Esophagus muscularis mucosa (tissue), 4 donors: ENCODE results near the gene PAQR6. TPM values are rescaled to one million over a fixed set of nuclear protein-coding genes. Genes with fewer than 3 reads are reported as not detected.

ENCODE experiments used
- DNase-seq: peaks from one replicate; pipeline ENCODE4 v3.0.0-alpha.2; 2017; ENCODE audit errors: extremely low spot score
- H3K27ac ChIP-seq, 4 donors: fragments of 200-600 bp; sonication (generic); replicated peaks in 1 of 4; 1 replicate in 3 of 4; 2 replicates in 1 of 4; pipeline ENCODE4 v1.5.1; 2016 to 2019; ENCODE audit warnings: mild to moderate bottlenecking in 1 of 4
- H3K27me3 ChIP-seq, 4 donors: fragments of 200-600 bp; sonication (generic); one replicate each; pipeline versions ENCODE4 v1.5.1 to v1.6.0; 2016 to 2019
- H3K36me3 ChIP-seq, 4 donors: fragments of 200-600 bp; sonication (generic); one replicate each; pipeline ENCODE4 v1.5.1; 2016 to 2019
- H3K4me1 ChIP-seq, 4 donors: fragments of 200-600 bp; sonication (generic); one replicate each; pipeline ENCODE4 v1.5.1; 2016 to 2019
- H3K4me3 ChIP-seq, 4 donors: fragments of 200-600 bp; sonication (generic); 1 replicate in 2 of 4; 2 replicates in 2 of 4; pipeline ENCODE4 v1.5.1; 2016 to 2019; ENCODE audit warnings: mild to moderate bottlenecking in 4 of 4, moderate library complexity in 1 of 4
- H3K9me3 ChIP-seq, 4 donors: fragments of 200-600 bp; sonication (generic); 1 replicate in 3 of 4; 2 replicates in 1 of 4; pipeline ENCODE4 v1.5.1; 2016 to 2019
- EP300 ChIP-seq: sonication (generic); formaldehyde crosslinking; IDR thresholded peaks from one replicate; pipeline ENCODE4 v1.6.1; 2017; ENCODE audit warnings: antibody characterized with exemption
- POLR2A ChIP-seq: fragments of 450-650 bp; IDR thresholded peaks from one replicate; pipeline ENCODE4 v1.6.1; 2017; ENCODE audit warnings: antibody characterized with exemption, moderate library complexity, mild to moderate bottlenecking, low read depth
- POLR2AphosphoS5 ChIP-seq, 2 donors: sonication (generic); formaldehyde crosslinking; IDR thresholded peaks; one replicate each; pipeline ENCODE4 v1.6.1; 2017; ENCODE audit warnings: antibody characterized with exemption in 2 of 2
- WGBS: methylation state at CpG from one replicate; pipeline ENCODE4 v1.1.5; 2018; 5-methylcytosine and 5-hydroxymethylcytosine counted together
- intact Hi-C: fragments of 100-400 bp; cut with DNase I; formaldehyde crosslinking; loops from one replicate; pipeline ENCODE4 v1.15.1; 2023
- total RNA-seq, 4 donors: library from RNA; depleted of rRNA; stranded (reverse); fragments of >200 nt; gene quantifications; one replicate each; pipeline versions ENCODE4 v1.1.0 to v1.2.1, GENCODE V29; 2016
- TF ChIP-seq, protein P1 (sequence below), 3 experiments: fragments of 200-600 bp in 2 of 3; fragments of 450-650 bp in 1 of 3; sonication (generic) in 2 of 3; IDR thresholded peaks; one replicate each; pipeline ENCODE4 v1.5.1; 2017 to 2019; ENCODE audit warnings: antibody characterized with exemption in 3 of 3, mild to moderate bottlenecking in 2 of 3, moderate library complexity in 1 of 3

Gene PAQR6, protein sequence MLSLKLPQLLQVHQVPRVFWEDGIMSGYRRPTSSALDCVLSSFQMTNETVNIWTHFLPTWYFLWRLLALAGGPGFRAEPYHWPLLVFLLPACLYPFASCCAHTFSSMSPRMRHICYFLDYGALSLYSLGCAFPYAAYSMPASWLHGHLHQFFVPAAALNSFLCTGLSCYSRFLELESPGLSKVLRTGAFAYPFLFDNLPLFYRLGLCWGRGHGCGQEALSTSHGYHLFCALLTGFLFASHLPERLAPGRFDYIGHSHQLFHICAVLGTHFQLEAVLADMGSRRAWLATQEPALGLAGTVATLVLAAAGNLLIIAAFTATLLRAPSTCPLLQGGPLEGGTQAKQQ
- total RNA-seq = 1 to 10 TPM; 2.2 to 2.9 (median 2.7) TPM

DNA sequence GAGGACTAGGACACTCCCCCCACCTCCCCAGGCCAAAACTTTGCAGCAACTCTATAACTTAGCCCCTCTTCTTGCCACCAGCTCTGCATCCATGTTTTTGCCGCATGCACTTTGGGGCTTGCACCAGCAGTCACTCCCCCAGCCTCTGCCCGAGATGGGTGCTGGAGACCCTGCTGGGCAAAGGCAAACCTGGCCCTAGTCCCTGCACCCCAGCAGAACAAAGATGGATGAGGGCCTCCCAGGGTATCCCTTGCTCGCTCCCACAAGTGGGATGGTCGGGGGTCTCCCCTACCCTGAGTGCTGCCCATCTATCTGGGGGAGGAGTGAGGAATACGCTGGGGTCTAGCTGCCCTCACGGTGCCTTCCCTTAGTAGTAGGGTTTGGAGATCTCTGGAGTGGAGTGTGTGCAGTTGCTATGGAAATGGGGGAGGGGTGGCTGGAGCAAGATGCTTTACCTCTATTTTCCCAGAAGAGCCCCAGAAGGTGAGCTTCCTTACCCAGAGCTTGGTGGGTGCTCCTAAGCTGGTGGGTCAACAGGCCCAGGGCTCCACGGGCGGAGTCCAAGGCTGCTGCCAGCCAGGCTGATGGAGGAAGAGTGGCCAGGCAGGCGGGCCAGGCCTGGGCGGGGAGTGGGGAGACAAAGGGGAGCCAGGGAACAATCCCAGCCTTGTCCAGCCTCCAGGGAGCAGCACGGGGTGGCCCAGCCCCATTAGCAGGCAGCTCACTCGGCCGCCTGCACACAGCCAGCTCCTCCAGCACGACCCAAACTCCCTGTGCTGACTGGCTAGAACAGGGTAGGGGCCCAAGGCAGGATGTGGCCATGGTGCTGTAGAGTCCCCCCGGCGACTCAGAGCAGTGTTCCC is at the start of gene PAQR6:
Gene PAQR6 (minus strand): TSS at position 597 of the 863 bp plus-strand sequence. CDS start 1,325 bp downstream, outside the sequence.
- no peak within 1 kb of the TSS for H3K27ac ChIP-seq
- no peaks in the 10 kb centered on the region for H3K9me3 ChIP-seq
- H3K36me3 ChIP-seq = peaks cover 26 to 40% (median 37%) of the 10 kb centered on the region in 4 donors
- 67% methylated on average over 6 of the region's 16 CpGs for WGBS
- H3K4me1 ChIP-seq = peaks cover 30 to 42% (median 39%) of the 10 kb centered on the region in 4 donors
- no peak within 1 kb of the TSS for H3K4me3 ChIP-seq
- intact Hi-C loops = no loop called here
- TF ChIP-seq POLR2AphosphoS5 (IDR thresholded peaks at IDR 0.05) (peak in 1 of 2 donors; percentile 34), EP300 (no peak)
- DNase-seq = no peak
- peaks cover 0 to 33% (median 8%) of the 10 kb centered on the region in 4 donors for H3K27me3 ChIP-seq

DNA sequence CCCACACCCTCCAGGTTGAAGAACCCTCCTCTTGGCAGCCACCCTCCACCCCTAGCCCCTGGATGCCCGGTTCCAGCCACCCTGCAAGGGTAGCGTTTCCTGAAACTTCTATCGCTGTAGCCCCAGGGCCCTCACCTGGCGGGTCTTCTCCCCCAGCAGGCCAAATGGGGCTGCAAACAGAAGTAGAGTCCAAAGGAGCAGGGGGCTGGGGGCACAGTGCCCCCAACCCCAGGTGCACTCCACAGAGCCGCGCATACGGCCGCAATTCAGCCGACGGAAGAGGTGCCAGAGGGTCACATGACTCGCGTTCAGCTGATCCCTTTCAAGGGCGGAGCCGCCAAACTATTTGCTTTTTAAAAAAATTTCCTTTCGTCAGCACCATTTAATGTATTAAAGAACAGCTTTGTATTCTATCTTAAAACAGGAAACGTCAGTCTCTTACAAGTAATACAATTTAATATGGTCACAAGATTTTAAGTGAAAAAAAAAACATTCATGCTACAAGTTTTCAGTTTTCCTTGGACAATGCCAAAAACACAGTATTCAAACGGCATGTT is 47.6 kb upstream of the PAQR6 start, which contains the start of gene GLMP:
Gene GLMP (minus strand): TSS at position 289 of the 557 bp plus-strand sequence. CDS start 34 bp downstream, at position 255.
- intact Hi-C loops = no loop called here
- H3K27me3 ChIP-seq = no peaks in the 10 kb centered on the region
- no peaks in the 10 kb centered on the region for H3K9me3 ChIP-seq
- H3K36me3 ChIP-seq = peaks cover 0 to 20% (median 5%) of the 10 kb centered on the region in 4 donors
- peaks cover 12 to 52% (median 40%) of the 10 kb centered on the region in 4 donors for H3K4me1 ChIP-seq
- peak within 1 kb of the TSS; percentile 68 to 74 (median 72) for H3K27ac ChIP-seq
- peak within 1 kb of the TSS; percentile 70 to 77 (median 75) for H3K4me3 ChIP-seq
- under 1% methylated on average over 11 of the region's 17 CpGs for WGBS
- TF ChIP-seq, protein P1, sequence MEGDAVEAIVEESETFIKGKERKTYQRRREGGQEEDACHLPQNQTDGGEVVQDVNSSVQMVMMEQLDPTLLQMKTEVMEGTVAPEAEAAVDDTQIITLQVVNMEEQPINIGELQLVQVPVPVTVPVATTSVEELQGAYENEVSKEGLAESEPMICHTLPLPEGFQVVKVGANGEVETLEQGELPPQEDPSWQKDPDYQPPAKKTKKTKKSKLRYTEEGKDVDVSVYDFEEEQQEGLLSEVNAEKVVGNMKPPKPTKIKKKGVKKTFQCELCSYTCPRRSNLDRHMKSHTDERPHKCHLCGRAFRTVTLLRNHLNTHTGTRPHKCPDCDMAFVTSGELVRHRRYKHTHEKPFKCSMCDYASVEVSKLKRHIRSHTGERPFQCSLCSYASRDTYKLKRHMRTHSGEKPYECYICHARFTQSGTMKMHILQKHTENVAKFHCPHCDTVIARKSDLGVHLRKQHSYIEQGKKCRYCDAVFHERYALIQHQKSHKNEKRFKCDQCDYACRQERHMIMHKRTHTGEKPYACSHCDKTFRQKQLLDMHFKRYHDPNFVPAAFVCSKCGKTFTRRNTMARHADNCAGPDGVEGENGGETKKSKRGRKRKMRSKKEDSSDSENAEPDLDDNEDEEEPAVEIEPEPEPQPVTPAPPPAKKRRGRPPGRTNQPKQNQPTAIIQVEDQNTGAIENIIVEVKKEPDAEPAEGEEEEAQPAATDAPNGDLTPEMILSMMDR (IDR thresholded peaks at IDR 0.05) = no peak
- TF ChIP-seq EP300 (no peak), POLR2A (no peak), POLR2AphosphoS5 (IDR thresholded peaks at IDR 0.05) (peak; percentile 59 to 74)
- DNase-seq = no peak

DNA sequence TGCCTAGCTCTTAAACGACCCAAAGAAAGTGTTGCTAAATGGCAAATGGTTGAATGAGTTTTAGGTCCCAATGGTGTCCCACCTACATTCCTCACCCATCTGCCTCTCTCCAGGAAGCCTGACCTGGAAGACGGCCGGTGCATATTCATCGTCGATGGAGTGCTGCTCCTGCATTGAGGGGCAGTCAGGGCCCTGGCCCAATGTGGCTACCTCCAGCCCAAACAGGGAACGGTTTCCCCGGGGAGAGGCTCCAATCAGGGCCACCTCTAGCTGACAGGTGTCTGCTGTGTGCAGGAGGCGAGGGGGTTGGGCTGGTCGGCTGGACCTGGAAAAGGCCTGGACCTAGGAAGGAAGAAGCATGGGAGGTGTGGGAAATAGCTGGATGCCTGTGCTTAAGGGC is 46.0 kb upstream of the PAQR6 start:
- TF ChIP-seq, protein P1 (IDR thresholded peaks at IDR 0.05) = no peak
- TF ChIP-seq POLR2AphosphoS5 (IDR thresholded peaks at IDR 0.05) = no peak
- no peak for TF ChIP-seq POLR2A
- TF ChIP-seq EP300 = no peak
- Histone ChIP-seq H3K4me3 (no peak overlapping the region), H3K27ac (no peak overlapping the region), H3K9me3 (no peaks in the 10 kb centered on the region), H3K4me1 (peaks cover 12 to 57% (median 42%) of the 10 kb centered on the region in 4 donors), H3K36me3 (peaks cover 0 to 25% (median 8%) of the 10 kb centered on the region in 4 donors), H3K27me3 (no peaks in the 10 kb centered on the region)
- 86% methylated on average over 9 of the region's 9 CpGs for WGBS
- intact Hi-C loops = no loop called here
- DNase-seq = no peak

DNA sequence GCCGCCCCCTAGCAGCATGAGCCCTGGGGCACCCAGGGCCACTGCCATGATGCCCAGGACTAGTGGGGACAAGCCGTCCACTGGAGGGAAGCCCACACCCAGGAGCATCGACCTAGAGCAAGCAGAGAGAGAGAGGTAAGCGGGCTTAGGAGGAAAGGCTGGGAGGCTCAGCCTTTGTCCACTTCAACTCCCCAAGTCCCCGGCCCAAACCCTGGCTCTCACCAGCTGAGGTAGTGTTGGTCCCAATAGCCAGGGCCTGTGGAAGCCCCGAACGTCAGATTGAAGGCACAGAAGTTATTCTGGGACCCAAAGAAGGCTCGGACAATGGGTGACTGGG is 45.2 kb upstream of the PAQR6 start:
- no peaks in the 10 kb centered on the region for H3K27me3 ChIP-seq
- WGBS = 92% methylated on average over 6 of the region's 8 CpGs
- no peak for DNase-seq
- H3K36me3 ChIP-seq = peaks cover 0 to 26% (median 13%) of the 10 kb centered on the region in 4 donors
- TF ChIP-seq EP300 = no peak
- TF ChIP-seq POLR2A = no peak
- TF ChIP-seq, protein P1 (IDR thresholded peaks at IDR 0.05) = no peak
- TF ChIP-seq POLR2AphosphoS5 (IDR thresholded peaks at IDR 0.05) = no peak
- H3K9me3 ChIP-seq = no peaks in the 10 kb centered on the region
- intact Hi-C loops = no loop called here
- H3K4me3 ChIP-seq = no peak overlapping the region
- no peak overlapping the region for H3K27ac ChIP-seq
- peaks cover 12 to 57% (median 42%) of the 10 kb centered on the region in 4 donors for H3K4me1 ChIP-seq
